ENCODE data around the gene SCAF11.
"Not testable (repeated sequence)": the region's sequence is repeated elsewhere in the genome, so short reads cannot be mapped to it uniquely, and the experiment has no call there.

Gene SCAF11

GRCh38 chr12:45990468-45991283 lies at the start of gene SCAF11:
Gene SCAF11 (minus strand): TSS chr12:45990574. CDS start chr12:45964167, 26,407 bp downstream.
- no peaks in the 10 kb centered on the region for H3K27me3 Mint-ChIP-seq
- H3K36me3 Mint-ChIP-seq (ENCODE audit: insufficient read depth): peaks cover 38% of the 10 kb centered on the region
- DNase-seq (ENCODE audit: low spot score in 2 of 2): peak; percentile 100
- peaks cover 50% of the 10 kb centered on the region for H3K4me1 Mint-ChIP-seq
- H3K9me3 Mint-ChIP-seq: no peaks in the 10 kb centered on the region
- peak within 1 kb of the TSS; percentile 98 for H3K27ac Mint-ChIP-seq (ENCODE audit: low read depth)
- ATAC-seq (replicated peaks; ENCODE audit: extremely low read depth, poor library complexity, severe bottlenecking): peak; percentile 75
- peak within 1 kb of the TSS; percentile 88 for H3K4me3 Mint-ChIP-seq

- ATAC-seq (replicated peaks; ENCODE audit: extremely low read depth, poor library complexity, severe bottlenecking); H3K4me1 Mint-ChIP-seq; H3K27ac Mint-ChIP-seq (ENCODE audit: low read depth); DNase-seq (ENCODE audit: low spot score in 2 of 2); H3K9me3 Mint-ChIP-seq; H3K4me3 Mint-ChIP-seq; H3K36me3 Mint-ChIP-seq (ENCODE audit: insufficient read depth): not testable (repeated sequence)
- H3K27me3 Mint-ChIP-seq: peaks cover 32% of the 10 kb centered on the region
These were observed 46.7 kb upstream of the SCAF11 start for GRCh38 chr12:46037066-46037465.

GRCh38 chr12:46027172-46027571 lies 36.8 kb upstream of the SCAF11 start:
- DNase-seq (ENCODE audit: low spot score in 2 of 2) (no peak), ATAC-seq (replicated peaks; ENCODE audit: extremely low read depth, poor library complexity, severe bottlenecking) (no peak)
- Mint-ChIP-seq H3K27me3 (peaks cover 52% of the 10 kb centered on the region), H3K36me3 (ENCODE audit: insufficient read depth) (no peaks in the 10 kb centered on the region), H3K27ac (ENCODE audit: low read depth) (no peak overlapping the region), H3K4me3 (no peak overlapping the region), H3K4me1 (no peaks in the 10 kb centered on the region), H3K9me3 (peaks cover 29% of the 10 kb centered on the region)

GRCh38 chr12:46024099-46024498 lies 33.7 kb upstream of the SCAF11 start:
- Mint-ChIP-seq H3K27me3 (peaks cover 71% of the 10 kb centered on the region), H3K9me3 (peaks cover 40% of the 10 kb centered on the region), H3K4me3 (no peak overlapping the region), H3K27ac (ENCODE audit: low read depth) (no peak overlapping the region), H3K36me3 (ENCODE audit: insufficient read depth) (no peaks in the 10 kb centered on the region), H3K4me1 (no peaks in the 10 kb centered on the region)
- DNase-seq (ENCODE audit: low spot score in 2 of 2) (no peak), ATAC-seq (replicated peaks; ENCODE audit: extremely low read depth, poor library complexity, severe bottlenecking) (no peak)

- Mint-ChIP-seq H3K4me3 (no peak overlapping the region), H3K36me3 (ENCODE audit: insufficient read depth) (no peaks in the 10 kb centered on the region), H3K27ac (ENCODE audit: low read depth) (no peak overlapping the region), H3K27me3 (peaks cover 67% of the 10 kb centered on the region), H3K9me3 (peaks cover 29% of the 10 kb centered on the region), H3K4me1 (no peaks in the 10 kb centered on the region)
- no peak for ATAC-seq (replicated peaks; ENCODE audit: extremely low read depth, poor library complexity, severe bottlenecking)
- no peak for DNase-seq (ENCODE audit: low spot score in 2 of 2)
These were observed 30.4 kb upstream of the SCAF11 start for GRCh38 chr12:46020768-46021167.

- not testable (repeated sequence) for H3K4me1 Mint-ChIP-seq; ATAC-seq (replicated peaks; ENCODE audit: extremely low read depth, poor library complexity, severe bottlenecking); H3K36me3 Mint-ChIP-seq (ENCODE audit: insufficient read depth); H3K27ac Mint-ChIP-seq (ENCODE audit: low read depth); H3K4me3 Mint-ChIP-seq; DNase-seq (ENCODE audit: low spot score in 2 of 2)
- Mint-ChIP-seq H3K9me3 (peaks cover 19% of the 10 kb centered on the region), H3K27me3 (peaks cover 48% of the 10 kb centered on the region)
These were observed 28.3 kb upstream of the SCAF11 start for GRCh38 chr12:46018712-46019111.

- not testable (repeated sequence) for H3K4me3 Mint-ChIP-seq; ATAC-seq (replicated peaks; ENCODE audit: extremely low read depth, poor library complexity, severe bottlenecking); H3K27ac Mint-ChIP-seq (ENCODE audit: low read depth); DNase-seq (ENCODE audit: low spot score in 2 of 2); H3K36me3 Mint-ChIP-seq (ENCODE audit: insufficient read depth); H3K4me1 Mint-ChIP-seq
- Mint-ChIP-seq H3K9me3 (peaks cover 19% of the 10 kb centered on the region), H3K27me3 (peaks cover 42% of the 10 kb centered on the region)
These were observed 27.5 kb upstream of the SCAF11 start for GRCh38 chr12:46017866-46018375.

- Mint-ChIP-seq H3K27me3 (no peaks in the 10 kb centered on the region), H3K36me3 (ENCODE audit: insufficient read depth) (no peaks in the 10 kb centered on the region), H3K9me3 (no peaks in the 10 kb centered on the region), H3K4me1 (no peaks in the 10 kb centered on the region), H3K27ac (ENCODE audit: low read depth) (no peak overlapping the region), H3K4me3 (no peak overlapping the region)
- ATAC-seq (replicated peaks; ENCODE audit: extremely low read depth, poor library complexity, severe bottlenecking) (no peak), DNase-seq (ENCODE audit: low spot score in 2 of 2) (no peak)
These were observed 15.4 kb upstream of the SCAF11 start for GRCh38 chr12:46005823-46006222.

- DNase-seq (ENCODE audit: low spot score in 2 of 2) (no peak), ATAC-seq (replicated peaks; ENCODE audit: extremely low read depth, poor library complexity, severe bottlenecking) (no peak)
- no peaks in the 10 kb centered on the region for H3K36me3 Mint-ChIP-seq (ENCODE audit: insufficient read depth)
- no peak overlapping the region for H3K4me3 Mint-ChIP-seq
- no peak overlapping the region for H3K27ac Mint-ChIP-seq (ENCODE audit: low read depth)
- H3K9me3 Mint-ChIP-seq: no peaks in the 10 kb centered on the region
- H3K27me3 Mint-ChIP-seq: no peaks in the 10 kb centered on the region
- H3K4me1 Mint-ChIP-seq: no peaks in the 10 kb centered on the region
These were observed 14.9 kb upstream of the SCAF11 start for GRCh38 chr12:46005151-46005797.

GRCh38 chr12:46004715-46005114 lies 14.3 kb upstream of the SCAF11 start:
- no peak for ATAC-seq (replicated peaks; ENCODE audit: extremely low read depth, poor library complexity, severe bottlenecking)
- Mint-ChIP-seq H3K36me3 (ENCODE audit: insufficient read depth) (no peaks in the 10 kb centered on the region), H3K27me3 (no peaks in the 10 kb centered on the region), H3K4me1 (no peaks in the 10 kb centered on the region), H3K9me3 (no peaks in the 10 kb centered on the region), H3K4me3 (no peak overlapping the region), H3K27ac (ENCODE audit: low read depth) (no peak overlapping the region)
- DNase-seq (ENCODE audit: low spot score in 2 of 2): no peak

- not testable (repeated sequence) for DNase-seq (ENCODE audit: low spot score in 2 of 2); H3K4me1 Mint-ChIP-seq
These were observed 9.7 kb upstream of the SCAF11 start for GRCh38 chr12:46000076-46000475.

GRCh38 chr12:45994736-45995135 lies 4.4 kb upstream of the SCAF11 start:
- ATAC-seq (replicated peaks; ENCODE audit: extremely low read depth, poor library complexity, severe bottlenecking) (no peak), DNase-seq (ENCODE audit: low spot score in 2 of 2) (no peak)
- Mint-ChIP-seq H3K36me3 (ENCODE audit: insufficient read depth) (peaks cover 19% of the 10 kb centered on the region), H3K9me3 (no peaks in the 10 kb centered on the region), H3K27me3 (no peaks in the 10 kb centered on the region), H3K4me1 (peaks cover 18% of the 10 kb centered on the region), H3K27ac (ENCODE audit: low read depth) (no peak overlapping the region), H3K4me3 (no peak overlapping the region)

More at GRCh38 chr12:46000076-46000475, 9.7 kb upstream of the SCAF11 start:
- not testable (repeated sequence) for H3K27ac Mint-ChIP-seq (ENCODE audit: low read depth); H3K4me3 Mint-ChIP-seq; H3K9me3 Mint-ChIP-seq; ATAC-seq (replicated peaks; ENCODE audit: extremely low read depth, poor library complexity, severe bottlenecking); H3K27me3 Mint-ChIP-seq; H3K36me3 Mint-ChIP-seq (ENCODE audit: insufficient read depth)
